ENCODE measurements around the gene AGAP1. TPM values are rescaled to one million over a fixed set of nuclear protein-coding genes. Genes with fewer than 3 reads are reported as not detected.

The AGAP1 gene
- total RNA-seq, 1 experiment from 2014 or later: 25.8 TPM

- no peak overlapping the region for H3K4me3 Mint-ChIP-seq
- Histone ChIP-seq H2BK5ac (ENCODE audit: insufficient read length, low read length) (no peak overlapping the region), H2BK12ac (ENCODE audit: insufficient read length, low read depth, low read length) (no peak overlapping the region), H2AK5ac (ENCODE audit: insufficient read length, low read length) (no peak overlapping the region), H3K27ac (ENCODE audit: insufficient read length, low read depth, low read length) (no peak overlapping the region), H3T11ph (ENCODE audit: low read length) (no peak overlapping the region), H3K27me3 (ENCODE audit: insufficient read depth, low read length) (no peaks in the 10 kb centered on the region), H4K8ac (replicated peaks; ENCODE audit: insufficient read length, low read depth, low read length) (no peak overlapping the region), H3K56ac (ENCODE audit: insufficient read length, low read depth, low read length) (no peak overlapping the region), H4K5ac (ENCODE audit: insufficient read length, low read depth, low read length) (no peak overlapping the region), H2BK15ac (ENCODE audit: low read depth, low read length) (no peak overlapping the region), H2BK20ac (ENCODE audit: low read depth, low read length, poor library complexity, severe bottlenecking) (no peak overlapping the region), H3K79me2 (ENCODE audit: insufficient read depth, low read length) (no peaks in the 10 kb centered on the region), H3K9me3 (ENCODE audit: control insufficient read depth, low read depth, low read length) (no peaks in the 10 kb centered on the region), H3K4me1 (ENCODE audit: insufficient read depth, low read length) (peaks cover 7% of the 10 kb centered on the region; the same call in 1 of the 2 replicates), H2BK120ac (ENCODE audit: low read depth, low read length, poor library complexity, severe bottlenecking) (no peak overlapping the region), H3K14ac (ENCODE audit: insufficient read depth, low read length) (no peak overlapping the region), H3K9ac (ENCODE audit: extremely low read depth, insufficient read length, low read length) (no peak overlapping the region), H4K20me1 (ENCODE audit: control insufficient read depth, insufficient read depth, insufficient read length) (no peaks in the 10 kb centered on the region), H3K18ac (ENCODE audit: insufficient read length, low read depth, low read length) (no peak overlapping the region), H3K23me2 (ENCODE audit: insufficient read length, low read depth, low read length, poor library complexity, severe bottlenecking) (no peaks in the 10 kb centered on the region), H3K23ac (ENCODE audit: insufficient read length, low read depth, low read length) (no peak overlapping the region), H3K4me2 (ENCODE audit: insufficient read depth, insufficient read length, low read length) (no peak overlapping the region), H2AFZ (ENCODE audit: low read length) (no peak overlapping the region), H3K4ac (ENCODE audit: low read depth, low read length) (no peak overlapping the region), H4K91ac (ENCODE audit: insufficient read length, low read depth, low read length) (no peak overlapping the region), H3K79me1 (ENCODE audit: insufficient read depth, low read depth, low read length, poor library complexity, severe bottlenecking) (no peaks in the 10 kb centered on the region)
- peaks cover 16 to 21% of the 10 kb centered on the region in 2 experiments for H3K4me1 Mint-ChIP-seq
- peaks cover 12 to 30% (median 29%) of the 10 kb centered on the region in 3 experiments for H3K36me3 Mint-ChIP-seq (ENCODE audit: insufficient read depth in 1 of 3, low read depth in 3 of 3)
- no peak for TF ChIP-seq CTCF (conservative IDR thresholded peaks at IDR 0.05)
- no CpG with 5 or more reads among the region's 12 CpGs for WGBS (ENCODE audit: extremely low coverage, insufficient read length, low lambda C conversion rate)
- 0 out of 7 replicates have a peak overlapping the region, but pooled peaks of 1 of the 3 experiments have one; percentile 11 for H3K27ac Mint-ChIP-seq
- no peaks in the 10 kb centered on the region for H3K27me3 Mint-ChIP-seq (ENCODE audit: low read depth)
- no peaks in the 10 kb centered on the region for H3K9me3 Mint-ChIP-seq
- DNase-seq: no peak
Measured at GRCh38 chr2:235813398-235813797, 319.6 kb downstream of the AGAP1 start.

Measured in H9 (cell line).